GM12878 (cell line): Measurements from ENCODE around the gene EFCC1. TPM values are rescaled to one million over a fixed set of nuclear protein-coding genes. Genes with fewer than 3 reads are reported as not detected.

Experiments
- ATAC-seq: fragments of 200-7000 bp; cut with Tn5 transposase; 3 replicates; pipeline ENCODE4 v1.9.1; 2020; ENCODE audit warnings: mild to moderate bottlenecking, moderate library complexity
- BruUV-seq: library from RNA; stranded (reverse); fragments of 400-500 nt; replicated peaks from 2 replicates; lab custom pipeline; 2021; lab: Mats Ljungman, UMichigan
- CTCF ChIA-PET: fragments of 300-600 bp; sonication (Branson Sonifier 250); formaldehyde crosslinking; extraction: SDS; loops from one replicate; lab custom pipeline; 2021; ENCODE audit warnings: inconsistent platforms; lab: Yijun Ruan, JAX
- POLR2A ChIA-PET: fragments of 350-600 bp; formaldehyde crosslinking; extraction: SDS; loops from one replicate; lab custom pipeline; 2021; ENCODE audit warnings: inconsistent platforms; lab: Charles Lee
- RAD21 ChIA-PET: fragments of 300-600 bp; sonication (Branson Sonifier 250); formaldehyde crosslinking; loops from one replicate; lab custom pipeline; 2023; ENCODE audit warnings: antibody characterized with exemption; ENCODE audit not compliant: unreplicated experiment; lab: Charles Lee
- SMC1A ChIA-PET: fragments of 300-600 bp; sonication (Branson Sonifier 250); formaldehyde crosslinking; loops from one replicate; lab custom pipeline; 2023; ENCODE audit not compliant: unreplicated experiment, uncharacterized antibody; lab: Charles Lee
- DNase-seq: peaks from one replicate; pipeline ENCODE4 v3.0.0-alpha.2; 2011; ENCODE audit warnings: low read depth, low spot score
- FAIRE-seq: peaks from 3 replicates; lab custom pipeline; 2011; peaks lifted over from hg19 to GRCh38; lab: Jason Lieb, UNC
- H2AFZ ChIP-seq: 2 replicates; pipeline ENCODE4 v1.6.0; 2011; ENCODE audit warnings: low read depth, low read length, control low read depth; ENCODE audit not compliant: control insufficient read depth
- H3K27ac ChIP-seq: 2 replicates; pipeline ENCODE4 v1.5.1; 2011; ENCODE audit warnings: control low read depth; ENCODE audit not compliant: control insufficient read depth, insufficient read depth
- H3K27me3 ChIP-seq, 2 experiments: replicated peaks in 1 of 2; 2 replicates each; pipeline versions ENCODE4 v1.6.0 to v1.6.1; 2011; ENCODE audit warnings: low read length in 1 of 2; ENCODE audit not compliant: control insufficient read depth in 2 of 2, insufficient read depth in 2 of 2
- H3K36me3 ChIP-seq, 2 experiments: 2 replicates each; pipeline ENCODE4 v1.5.1; 2011; ENCODE audit warnings: low read length in 1 of 2; ENCODE audit not compliant: control insufficient read depth in 2 of 2, insufficient read depth in 2 of 2
- H3K4me1 ChIP-seq: 2 replicates; pipeline ENCODE4 v1.6.1; 2011; ENCODE audit warnings: mild to moderate bottlenecking, low read length, moderate library complexity, mixed read lengths; ENCODE audit not compliant: control insufficient read depth, insufficient read depth
- H3K4me2 ChIP-seq: 2 replicates; pipeline ENCODE4 v1.6.0; 2011; ENCODE audit warnings: control low read depth; ENCODE audit not compliant: control insufficient read depth, insufficient read depth
- H3K4me3 ChIP-seq: fragments of 200-600 bp; sonication (generic); 2 replicates; pipeline ENCODE4 v1.5.1; 2016
- H3K79me2 ChIP-seq: 2 replicates; pipeline ENCODE4 v1.6.0; 2011; ENCODE audit warnings: low read length; ENCODE audit not compliant: control insufficient read depth, insufficient read depth
- H3K9ac ChIP-seq: 2 replicates; pipeline ENCODE4 v1.8.0; 2011; ENCODE audit warnings: low read length, control low read depth, mixed read lengths; ENCODE audit not compliant: control insufficient read depth, insufficient read depth
- H3K9me3 ChIP-seq: replicated peaks from 3 replicates; pipeline ENCODE4 v1.5.1; 2011; ENCODE audit warnings: mild to moderate bottlenecking, low read length; ENCODE audit not compliant: control insufficient read depth, insufficient read depth
- H4K20me1 ChIP-seq: 2 replicates; pipeline ENCODE4 v1.6.0; 2011; ENCODE audit not compliant: control insufficient read depth, insufficient read depth
- EGR1 ChIP-seq, 2 experiments: IDR thresholded peaks; 1 replicate in 1 of 2; 2 replicates in 1 of 2; pipeline ENCODE4 v1.6.1; 2011 to 2012; ENCODE audit warnings: low read depth in 2 of 2, low read length in 2 of 2, borderline replicate concordance in 1 of 2, mild to moderate bottlenecking in 1 of 2, moderate library complexity in 1 of 2
- FOXK2 ChIP-seq: fragments of 450-650 bp; IDR thresholded peaks from 2 replicates; pipeline ENCODE4 v1.6.1; 2017; ENCODE audit warnings: mild to moderate bottlenecking, moderate library complexity
- FOXM1 ChIP-seq: IDR thresholded peaks from 2 replicates; pipeline ENCODE4 v1.6.1; 2012; ENCODE audit warnings: low read depth, mild to moderate bottlenecking, inconsistent platforms, low read length, moderate library complexity
- GATAD2B ChIP-seq: fragments of 450-650 bp; conservative IDR thresholded peaks from 2 replicates; pipeline ENCODE4 v1.6.1; 2017; ENCODE audit warnings: low read depth, mild to moderate bottlenecking, moderate library complexity
- IRF5 ChIP-seq: fragments of 450-650 bp; IDR thresholded peaks from 2 replicates; pipeline ENCODE4 v1.6.1; 2017; ENCODE audit warnings: borderline replicate concordance
- KAT2A ChIP-seq: conservative IDR thresholded peaks from 2 replicates; pipeline ENCODE4 v1.6.1; 2011; ENCODE audit warnings: low read depth, low read length; ENCODE audit not compliant: control insufficient read depth
- MEF2A ChIP-seq: IDR thresholded peaks from 2 replicates; pipeline ENCODE4 v1.6.1; 2011; ENCODE audit warnings: low read depth, mild to moderate bottlenecking, low read length, moderate library complexity; ENCODE audit not compliant: insufficient read depth
- MTA3 ChIP-seq: IDR thresholded peaks from 2 replicates; pipeline ENCODE4 v1.6.1; 2012; ENCODE audit warnings: low read length, inconsistent platforms, borderline replicate concordance
- NFIC ChIP-seq: IDR thresholded peaks from 2 replicates; pipeline ENCODE4 v1.6.1; 2012; ENCODE audit warnings: low read depth, mild to moderate bottlenecking, inconsistent platforms, low read length, moderate library complexity
- RAD21 ChIP-seq: IDR thresholded peaks from 2 replicates; pipeline ENCODE4 v1.6.1; 2011; ENCODE audit warnings: mild to moderate bottlenecking, low read depth, low read length, moderate library complexity; ENCODE audit not compliant: insufficient read depth
- SIX5 ChIP-seq: IDR thresholded peaks from 2 replicates; pipeline ENCODE4 v1.6.1; 2011; ENCODE audit warnings: mild to moderate bottlenecking, low read depth, low read length, moderate library complexity; ENCODE audit not compliant: severe bottlenecking
- SMAD1 ChIP-seq: fragments of 450-650 bp; IDR thresholded peaks from 2 replicates; pipeline ENCODE4 v1.6.1; 2018; ENCODE audit warnings: mild to moderate bottlenecking, low read depth; ENCODE audit not compliant: partially characterized antibody
- SUPT20H ChIP-seq: IDR thresholded peaks from 2 replicates; pipeline ENCODE4 v1.6.1; 2011; ENCODE audit warnings: low read depth, mild to moderate bottlenecking, low read length, moderate library complexity, borderline replicate concordance; ENCODE audit not compliant: control insufficient read depth
- USF2 ChIP-seq: IDR thresholded peaks from 2 replicates; pipeline ENCODE4 v1.6.1; 2011; ENCODE audit warnings: low read depth, low read length, improper control_type of control experiment, borderline replicate concordance
- ZNF24 ChIP-seq: fragments of 450-650 bp; IDR thresholded peaks from 2 replicates; pipeline ENCODE4 v1.6.1; 2017; ENCODE audit warnings: antibody characterized with exemption, mild to moderate bottlenecking
- WGBS: methylation state at CpG from one replicate; pipeline ENCODE4 v1.1.6; 2016; ENCODE audit warnings: low lambda C conversion rate; ENCODE audit not compliant: insufficient replicate concordance, insufficient coverage; ENCODE audit errors: missing lambda C conversion rate; 5-methylcytosine and 5-hydroxymethylcytosine counted together
- in situ Hi-C: fragments of 300-500 bp; cut with MboI; formaldehyde crosslinking; loops from 9 replicates; pipeline ENCODE4 v1.14.3; 2018; ENCODE audit warnings: mixed read lengths
- intact Hi-C: fragments of 100-400 bp; cut with micrococcal nuclease; formaldehyde crosslinking; loops from one replicate; pipeline ENCODE4 v1.14.2; 2022; ENCODE audit not compliant: unreplicated experiment
- polyA plus RNA-seq, 11 experiments: library from polyadenylated mRNA; depleted of rRNA in 4 of 11; unstranded in 6 of 11; stranded (reverse) in 5 of 11; fragments of >200 nt; fragmentation: Nextera tagmentation in 4 of 11; fragmentation: Illumina TruSeq in 1 of 11; extraction: Ambion mirVana in 4 of 11; extraction: Trizol in 1 of 11; gene quantifications; 1 replicate in 1 of 11; 2 replicates in 10 of 11; pipeline versions ENCODE4 v1.2.1 to v1.2.3, GENCODE V29; 2011 to 2016; ENCODE audit warnings: inconsistent platforms in 2 of 11, missing spikeins in 2 of 11, low read depth in 1 of 11
- total RNA-seq, 4 experiments: library from RNA; depleted of rRNA in 3 of 4; stranded (reverse); fragments of >200 nt in 3 of 4; fragmentation: Illumina TruSeq in 1 of 4; extraction: Trizol in 1 of 4; gene quantifications; 2 replicates each; pipeline versions ENCODE4 v1.2.1 to v1.2.3, GENCODE V29; 2013 to 2021
- TF ChIP-seq, protein P1 (sequence below): fragments of 450-650 bp; IDR thresholded peaks from 2 replicates; pipeline ENCODE4 v1.6.1; 2016; ENCODE audit warnings: mild to moderate bottlenecking

The EFCC1 gene
- total and polyA plus RNA-seq, 10 of the 15 experiments (the other 5 are each of a cell fraction or from before 2014, with no cell fraction given): not detected

- TF ChIP-seq, protein P1, sequence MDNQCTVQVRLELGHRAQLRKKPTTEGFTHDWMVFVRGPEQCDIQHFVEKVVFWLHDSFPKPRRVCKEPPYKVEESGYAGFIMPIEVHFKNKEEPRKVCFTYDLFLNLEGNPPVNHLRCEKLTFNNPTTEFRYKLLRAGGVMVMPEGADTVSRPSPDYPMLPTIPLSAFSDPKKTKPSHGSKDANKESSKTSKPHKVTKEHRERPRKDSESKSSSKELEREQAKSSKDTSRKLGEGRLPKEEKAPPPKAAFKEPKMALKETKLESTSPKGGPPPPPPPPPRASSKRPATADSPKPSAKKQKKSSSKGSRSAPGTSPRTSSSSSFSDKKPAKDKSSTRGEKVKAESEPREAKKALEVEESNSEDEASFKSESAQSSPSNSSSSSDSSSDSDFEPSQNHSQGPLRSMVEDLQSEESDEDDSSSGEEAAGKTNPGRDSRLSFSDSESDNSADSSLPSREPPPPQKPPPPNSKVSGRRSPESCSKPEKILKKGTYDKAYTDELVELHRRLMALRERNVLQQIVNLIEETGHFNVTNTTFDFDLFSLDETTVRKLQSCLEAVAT: no peak
Measured at GRCh38 chr3:129063091-129063640, 62.1 kb downstream of the EFCC1 start (continued).

DNA sequence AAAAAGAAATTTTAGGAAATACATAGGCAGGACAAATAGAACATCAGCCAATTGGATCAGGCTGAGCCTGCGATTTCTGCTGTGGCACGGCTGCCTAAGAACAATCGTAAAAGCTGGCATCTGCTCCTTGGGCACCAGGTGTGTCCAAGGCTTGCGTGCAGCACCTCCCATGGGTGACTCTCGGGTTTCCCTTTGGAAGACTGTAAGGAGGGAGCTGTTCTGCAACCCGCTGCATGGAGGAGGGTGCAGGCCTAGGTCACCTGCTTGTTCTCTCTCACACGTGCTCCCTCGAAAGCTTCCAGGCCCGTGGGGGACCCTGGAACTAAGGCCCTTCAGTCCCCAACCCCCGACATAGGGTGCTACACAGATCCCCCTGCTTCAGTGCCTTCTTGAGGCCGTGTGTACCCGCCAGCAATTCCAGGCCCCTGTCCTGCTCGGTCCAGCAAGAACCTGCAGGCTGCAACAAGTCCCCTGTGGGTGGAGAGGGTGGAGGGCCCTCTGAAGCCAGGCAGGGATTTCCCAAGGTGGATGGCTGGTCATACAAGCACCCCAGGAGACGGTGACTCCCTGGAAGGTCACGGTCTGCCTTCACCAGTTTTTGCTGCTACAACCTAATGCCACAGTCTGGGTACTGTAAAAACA lies 62.9 kb downstream of the EFCC1 start:
- in situ Hi-C loops: no loop called here
- RAD21 ChIA-PET: no interaction called here
- TF ChIP-seq USF2 (no peak), KAT2A (no peak), EGR1 (IDR thresholded peaks at IDR 0.05; ENCODE audit: borderline replicate concordance in 1 of 2, low read depth in 2 of 2, low read length in 2 of 2) (no peak), MTA3 (no peak), MEF2A (no peak), NFIC (no peak), GATAD2B (no peak), SUPT20H (no peak), ZNF24 (no peak), FOXM1 (no peak), SIX5 (no peak), FOXK2 (no peak), SMAD1 (no peak), RAD21 (no peak), IRF5 (no peak)

More for the DNA sequence above, 62.9 kb downstream of the EFCC1 start:
- Histone ChIP-seq H3K4me2 (no peak overlapping the region), H3K9ac (no peak overlapping the region), H3K27me3 (no peaks in the 10 kb centered on the region; a peak in 3 of 4 replicates), H3K79me2 (no peaks in the 10 kb centered on the region), H3K9me3 (peaks cover 2% of the 10 kb centered on the region; the same call in 1 of the 3 replicates), H3K4me3 (no peak overlapping the region), H4K20me1 (no peaks in the 10 kb centered on the region), H2AFZ (no peak overlapping the region), H3K36me3 (no peaks in the 10 kb centered on the region), H3K4me1 (no peaks in the 10 kb centered on the region), H3K27ac (no peak overlapping the region)
- ChIA-PET SMC1A (interaction anchor here (1.3 kb wide), 1 partner anchor 182 kb away, joined by 7 read pairs; no protein-coding TSS in a partner anchor), POLR2A (interaction anchor here (0.7 kb wide), 1 partner anchor 12 kb away, joined by 6 read pairs; no protein-coding TSS in a partner anchor), CTCF (interaction anchor here (0.6 to 1.0 kb wide), 2 partner anchors 10 to 175 kb away, joined by 3 read pairs; no protein-coding TSS in a partner anchor)
- BruUV-seq: no TSS peak
- DNase-seq: no peak
- no peak for FAIRE-seq
- ATAC-seq: no peak
- WGBS: 31% methylated on average over 15 of the region's 15 CpGs
- intact Hi-C loops: no loop called here
